A204.1 (cell line): ENCODE results near the gene PCGF1.

ENCODE experiments used
- FAIRE-seq: peaks from 2 replicates; lab custom pipeline; 2012; peaks lifted over from hg19 to GRCh38; lab: Jason Lieb, UNC

PCGF1 gene

DNA sequence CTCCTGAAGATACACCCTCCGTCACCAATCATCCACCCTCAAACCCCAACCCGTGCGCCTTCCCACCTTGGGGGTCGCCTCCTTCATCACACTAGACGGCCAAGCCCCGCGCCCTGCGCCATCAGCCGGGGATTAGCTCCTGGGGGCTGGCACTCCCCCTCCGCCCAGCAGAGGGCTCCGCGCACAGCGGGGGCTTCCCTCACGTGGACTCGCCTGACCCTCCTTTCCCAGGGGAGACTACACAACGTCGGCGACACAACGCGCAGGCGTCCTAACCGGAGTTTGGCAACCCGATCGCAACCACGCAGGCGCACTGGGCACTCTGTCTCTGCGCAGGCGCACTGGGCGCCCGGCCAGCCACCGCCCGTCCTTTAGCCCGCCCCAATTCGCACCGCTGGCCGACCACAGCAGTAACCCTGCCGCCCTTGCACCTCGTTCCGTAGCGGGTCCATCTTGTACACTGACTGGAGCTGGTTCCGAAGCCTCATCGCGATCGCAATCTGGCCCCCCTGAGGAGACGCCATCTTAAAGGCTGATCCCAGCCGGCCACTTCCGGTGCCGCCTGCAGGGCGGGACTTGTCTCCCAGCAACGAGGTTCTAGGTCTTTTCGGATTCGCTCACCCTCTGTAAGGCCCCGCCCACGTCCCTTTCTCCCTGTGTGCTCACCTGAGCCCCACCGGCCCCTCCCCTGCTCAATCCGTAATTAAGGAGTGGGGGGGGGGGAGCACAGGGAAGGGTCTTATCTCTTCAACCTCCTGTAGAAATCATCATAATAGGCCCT lies at the start of gene PCGF1:
Gene PCGF1 (minus strand): TSS at position 551 of the 781 bp plus-strand sequence. CDS start 27 bp downstream, at position 524.
- FAIRE-seq = no peak

DNA sequence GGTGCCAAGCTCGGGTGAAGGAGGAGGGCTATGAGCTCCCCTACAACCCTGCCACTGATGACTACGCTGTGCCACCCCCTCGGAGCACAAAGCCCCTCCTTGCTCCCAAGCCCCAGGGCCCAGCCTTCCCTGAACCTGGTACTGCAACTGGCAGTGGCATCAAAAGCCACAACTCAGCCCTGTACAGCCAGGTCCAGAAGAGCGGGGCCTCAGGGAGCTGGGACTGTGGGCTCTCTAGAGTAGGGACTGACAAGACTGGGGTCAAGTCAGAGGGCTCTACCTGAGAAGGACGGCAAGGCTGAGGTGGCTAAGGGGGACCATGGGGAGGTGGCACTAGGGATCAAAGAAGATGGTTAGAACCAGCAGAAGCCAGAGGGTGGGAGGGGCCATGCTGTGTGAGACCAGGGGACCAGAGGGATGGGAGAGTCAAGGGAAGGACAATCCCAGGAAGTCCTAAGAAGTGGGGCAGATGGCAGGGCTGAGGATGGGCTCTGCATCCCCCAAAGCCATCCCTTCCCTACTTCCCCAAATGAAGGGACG lies 49.4 kb upstream of the PCGF1 start:
- FAIRE-seq = no peak

DNA sequence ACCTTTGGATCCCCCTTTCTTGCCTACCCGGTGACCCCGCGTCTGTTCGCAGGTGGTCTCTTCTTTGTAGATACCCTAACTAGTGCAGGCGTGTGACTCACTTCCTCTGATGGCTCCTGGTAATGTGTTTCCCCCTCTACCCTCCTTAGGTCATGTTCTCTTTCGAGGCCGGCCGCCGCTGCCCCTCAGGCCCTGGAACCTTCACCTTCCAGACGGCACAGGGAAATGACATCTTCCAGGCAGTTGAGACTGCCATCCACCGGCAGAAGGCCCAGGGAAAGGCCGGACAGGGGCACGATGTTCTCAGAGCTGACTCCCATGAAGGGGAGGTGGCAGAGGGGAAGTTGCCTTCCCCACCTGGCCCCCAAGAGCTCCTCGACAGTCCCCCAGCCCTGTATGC lies 48.7 kb upstream of the PCGF1 start:
- no peak for FAIRE-seq

DNA sequence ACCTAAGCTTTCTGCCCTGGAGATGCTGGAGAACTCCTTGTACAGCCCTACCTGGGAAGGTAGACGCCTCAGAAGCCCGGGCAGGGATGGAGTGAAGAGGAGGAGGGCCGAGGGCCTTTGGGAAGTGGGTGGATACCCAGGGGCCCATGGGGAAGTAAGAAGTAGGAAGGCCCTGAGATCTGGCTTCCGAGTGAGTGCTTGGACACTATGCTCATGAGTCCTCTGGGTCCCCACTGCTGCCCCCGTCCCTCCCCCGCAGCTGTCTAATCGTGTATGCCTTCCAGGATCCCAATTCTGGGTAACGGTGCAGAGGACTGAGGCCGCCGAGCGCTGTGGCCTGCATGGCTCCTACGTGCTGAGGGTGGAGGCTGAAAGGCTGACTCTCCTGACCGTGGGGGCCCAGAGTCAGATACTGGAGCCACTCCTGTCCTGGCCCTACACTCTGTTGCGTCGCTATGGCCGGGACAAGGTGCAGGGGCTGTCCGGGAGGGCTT lies 48.2 kb upstream of the PCGF1 start:
- FAIRE-seq = no peak

- FAIRE-seq = no peak
Observed at GRCh38 chr2:74554820-74555531, 47.5 kb upstream of the PCGF1 start.

- no peak for FAIRE-seq
Observed at GRCh38 chr2:74553892-74554819, 46.7 kb upstream of the PCGF1 start, which contains the start of the genes DOK1 and LOXL3. DOK1 (plus strand) TSS chr2:74554720; CDS start chr2:74554755, 35 bp downstream. LOXL3 (minus strand) TSS chr2:74553942; CDS start chr2:74552634, 1,308 bp downstream.

DNA sequence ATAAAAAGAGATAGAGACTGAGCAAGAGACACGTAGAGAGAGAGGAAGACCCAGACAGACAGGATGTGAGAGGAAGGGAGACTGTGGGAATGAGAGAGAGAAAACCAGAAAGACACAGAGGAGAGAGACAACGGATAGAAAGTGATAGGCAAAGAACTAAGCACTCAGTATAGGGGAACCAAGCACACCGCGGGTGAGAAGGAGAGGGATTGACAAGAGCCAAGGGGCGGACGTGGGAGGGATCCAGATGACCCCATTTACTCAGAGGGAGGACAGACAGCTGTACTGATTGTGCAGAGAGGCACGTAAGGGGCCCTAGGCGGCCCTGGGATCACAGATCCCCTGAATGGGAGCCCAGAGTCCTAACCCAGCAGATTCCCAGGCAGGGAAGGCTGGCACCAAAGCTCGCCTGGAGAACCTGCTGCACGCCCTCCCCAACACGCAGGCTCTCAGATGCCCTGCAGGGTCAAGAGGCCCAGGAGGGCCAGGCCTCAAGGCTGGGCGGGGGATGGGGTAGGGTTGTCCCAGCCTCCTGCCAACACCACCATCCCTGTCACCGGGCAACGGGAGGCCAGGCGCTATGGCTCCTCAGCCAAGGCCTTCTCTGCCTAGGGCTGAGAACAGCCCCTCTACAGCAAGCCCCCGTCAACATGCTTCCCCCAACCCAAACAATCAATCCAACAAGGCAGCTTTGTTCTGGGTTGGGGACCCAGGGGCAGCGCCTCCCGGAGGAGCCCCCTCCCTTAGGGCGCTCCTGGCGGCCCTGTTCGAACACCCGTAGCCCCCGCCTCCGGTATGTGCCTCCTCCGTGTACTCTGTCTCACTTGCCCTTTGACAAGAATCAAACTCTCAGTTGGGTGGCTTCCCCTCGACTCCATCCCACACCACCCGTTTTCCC lies 45.7 kb upstream of the PCGF1 start:
- no peak for FAIRE-seq

DNA sequence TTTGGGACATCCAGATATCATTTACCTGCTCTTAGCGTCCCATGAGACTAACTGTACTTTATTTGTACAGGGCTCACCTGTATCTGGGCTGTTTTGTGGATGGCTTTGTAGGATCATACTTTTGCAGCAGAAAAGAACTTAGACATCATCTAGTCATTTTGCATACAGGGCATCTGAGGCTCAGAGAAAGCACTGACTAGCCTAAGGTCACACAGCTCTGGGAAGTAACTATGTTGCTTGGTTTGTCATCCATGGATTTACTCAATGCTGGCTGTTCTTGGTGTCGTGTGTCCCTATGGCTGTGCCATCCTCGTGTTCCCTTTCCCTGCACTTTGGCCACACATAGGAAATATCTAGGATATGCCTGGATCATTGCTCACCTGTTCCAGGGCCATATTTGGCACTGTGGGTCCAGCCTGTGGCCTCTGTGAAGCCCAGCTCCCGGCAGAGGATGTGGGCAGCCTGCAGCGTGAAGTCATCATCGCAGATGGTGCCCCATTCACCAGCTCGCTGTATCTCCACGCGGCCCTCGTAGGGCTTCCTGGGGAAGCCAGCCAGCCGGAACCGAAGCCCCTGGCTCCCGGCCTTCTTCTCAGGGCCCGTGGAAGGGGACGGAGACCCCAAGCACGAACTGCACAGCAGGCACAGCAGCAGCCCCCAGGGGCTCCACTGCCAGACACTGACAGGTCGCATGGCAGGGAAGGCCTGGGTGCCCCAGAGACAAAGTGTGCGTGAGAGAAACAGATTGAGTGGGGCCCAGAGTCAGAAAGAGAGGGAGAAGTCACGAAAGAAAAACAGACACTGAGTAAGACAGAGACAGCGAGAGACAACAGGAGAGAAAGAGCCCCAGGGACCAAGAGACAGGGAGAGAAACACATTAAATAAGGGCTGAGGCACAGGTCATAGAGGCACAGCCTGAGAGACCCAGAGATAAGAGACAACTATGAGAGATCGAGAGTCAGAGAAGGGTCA lies 44.7 kb upstream of the PCGF1 start:
- no peak for FAIRE-seq

GRCh38 chr2:74551530-74551929 lies 44.0 kb upstream of the PCGF1 start:
- no peak for FAIRE-seq

DNA sequence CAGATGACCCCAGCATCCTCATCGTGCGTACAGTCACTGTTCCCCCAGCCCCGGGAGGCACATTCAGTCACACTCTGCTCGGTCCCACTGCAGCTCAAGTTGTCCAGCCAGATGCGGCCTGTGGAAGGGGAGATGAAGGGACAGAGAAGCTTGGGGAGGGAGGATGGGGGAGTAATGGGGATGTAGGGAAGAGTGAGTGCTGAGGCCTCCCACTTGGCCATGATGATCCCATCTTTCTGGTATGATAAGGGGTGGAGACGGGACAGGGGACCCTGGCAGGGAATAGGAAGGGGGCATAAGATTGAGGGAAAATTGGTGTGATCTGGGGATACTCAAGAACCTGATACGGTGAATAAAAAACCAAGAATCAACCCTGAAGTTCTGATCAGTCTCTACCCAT lies 42.7 kb upstream of the PCGF1 start:
- FAIRE-seq = no peak

GRCh38 chr2:74548900-74549826 lies 41.7 kb upstream of the PCGF1 start:
- FAIRE-seq = no peak

GRCh38 chr2:74548285-74548899 lies 40.9 kb upstream of the PCGF1 start:
- FAIRE-seq = no peak

DNA sequence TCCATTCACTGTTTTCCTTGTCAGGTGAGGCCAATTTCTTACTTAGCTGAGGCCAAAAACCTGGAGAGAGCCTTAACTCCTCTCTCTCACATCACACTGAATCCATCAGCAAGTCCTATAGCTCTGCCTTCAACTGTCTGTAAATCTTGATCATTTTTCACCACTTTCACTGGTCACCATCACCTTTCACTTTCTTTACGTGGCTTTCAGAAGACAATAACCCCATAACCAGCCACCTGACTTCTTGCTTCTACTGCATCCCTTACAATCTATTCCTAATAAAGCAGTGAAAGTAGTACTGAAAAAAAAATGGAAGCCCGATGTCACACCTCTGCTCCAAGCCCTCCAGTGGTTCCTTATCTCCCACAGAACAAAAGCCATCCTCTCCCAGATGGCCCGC lies 38.5 kb upstream of the PCGF1 start:
- no peak for FAIRE-seq

- FAIRE-seq = no peak
Observed at GRCh38 chr2:74544634-74545033, 37.1 kb upstream of the PCGF1 start.

DNA sequence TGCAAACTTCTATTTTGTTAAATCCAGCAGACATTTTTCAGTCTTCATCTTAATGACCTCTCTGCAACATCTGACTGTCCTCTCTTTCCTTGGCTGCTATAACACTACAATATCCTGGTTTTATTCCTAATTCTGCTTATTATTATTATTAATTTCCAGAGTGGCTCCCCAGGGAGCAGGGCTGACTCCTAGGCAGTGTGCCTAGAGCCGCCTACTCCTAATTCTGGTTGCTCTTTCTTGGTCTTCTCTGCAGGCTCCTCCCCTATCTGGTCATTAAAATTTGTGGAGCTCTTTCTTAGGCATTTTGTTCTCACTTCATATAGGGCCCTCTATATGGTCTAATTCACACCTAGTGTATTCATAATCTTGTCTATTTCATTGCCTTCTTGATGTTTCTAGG lies 35.5 kb upstream of the PCGF1 start:
- FAIRE-seq = no peak

DNA sequence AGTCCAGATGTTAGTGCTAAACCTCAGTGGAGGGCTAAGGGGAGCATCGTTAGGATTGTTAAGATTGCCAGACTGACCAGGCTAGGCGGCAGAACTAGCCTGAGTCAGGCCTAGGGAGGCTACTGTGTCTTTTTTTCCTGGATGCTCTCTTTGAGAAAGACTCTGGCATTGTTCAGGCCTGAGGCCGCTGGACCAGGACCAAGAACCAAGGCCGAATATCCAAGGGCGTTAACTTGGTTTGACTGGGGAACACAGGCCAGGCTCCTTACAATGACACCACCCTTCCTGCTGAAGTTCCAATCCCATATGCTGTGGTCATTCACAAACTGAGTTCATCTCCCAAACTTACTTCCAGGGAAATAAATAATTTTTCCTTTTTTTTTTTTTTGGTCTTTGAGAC lies 32.8 kb upstream of the PCGF1 start:
- FAIRE-seq = no peak

- FAIRE-seq = no peak
Observed at GRCh38 chr2:74538881-74539339, 31.4 kb upstream of the PCGF1 start.

DNA sequence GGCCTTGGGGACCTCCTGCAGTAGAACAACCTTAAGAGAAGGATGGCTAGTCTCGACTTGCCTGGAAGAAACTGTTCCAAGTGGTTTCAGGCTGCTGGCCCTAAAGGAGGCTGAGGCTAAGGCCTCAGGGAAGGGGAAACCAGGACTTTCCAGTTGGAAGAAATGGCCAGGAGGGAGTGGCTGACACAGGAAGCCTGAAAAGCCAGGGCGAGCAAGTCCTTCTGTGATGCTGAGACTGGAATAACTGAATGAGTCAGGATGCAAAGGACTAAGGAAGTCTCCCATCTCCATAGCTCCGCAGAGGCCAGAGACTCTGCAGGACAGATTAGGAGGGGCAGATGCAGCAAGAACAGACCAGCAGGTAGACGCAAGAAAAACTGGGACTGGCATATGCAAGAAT lies 29.6 kb upstream of the PCGF1 start:
- no peak for FAIRE-seq
